Lung microvascular endothelial cell (primary cell): ENCODE measurements around the gene KCTD7. TPM values are rescaled to one million over a fixed set of nuclear protein-coding genes. Genes with fewer than 3 reads are reported as not detected.
"Not testable (repeated sequence)": the region's sequence is repeated elsewhere in the genome, so short reads cannot be mapped to it uniquely, and the experiment has no call there.

ENCODE experiments used
- DNase-seq, 2 donors: peaks; one replicate each; pipeline versions ENCODE4 v3.0.0 to v3.0.0-alpha.2; 2010; ENCODE audit warnings: low read depth in 2 of 2
- total RNA-seq: library from RNA; depleted of rRNA; stranded (reverse); fragments of >200 nt; gene quantifications from 2 replicates; pipeline ENCODE4 v1.2.1, GENCODE V29; 2014

The KCTD7 gene
- total RNA-seq, 1 donor from 2014 or later, result 6.3 TPM

DNA sequence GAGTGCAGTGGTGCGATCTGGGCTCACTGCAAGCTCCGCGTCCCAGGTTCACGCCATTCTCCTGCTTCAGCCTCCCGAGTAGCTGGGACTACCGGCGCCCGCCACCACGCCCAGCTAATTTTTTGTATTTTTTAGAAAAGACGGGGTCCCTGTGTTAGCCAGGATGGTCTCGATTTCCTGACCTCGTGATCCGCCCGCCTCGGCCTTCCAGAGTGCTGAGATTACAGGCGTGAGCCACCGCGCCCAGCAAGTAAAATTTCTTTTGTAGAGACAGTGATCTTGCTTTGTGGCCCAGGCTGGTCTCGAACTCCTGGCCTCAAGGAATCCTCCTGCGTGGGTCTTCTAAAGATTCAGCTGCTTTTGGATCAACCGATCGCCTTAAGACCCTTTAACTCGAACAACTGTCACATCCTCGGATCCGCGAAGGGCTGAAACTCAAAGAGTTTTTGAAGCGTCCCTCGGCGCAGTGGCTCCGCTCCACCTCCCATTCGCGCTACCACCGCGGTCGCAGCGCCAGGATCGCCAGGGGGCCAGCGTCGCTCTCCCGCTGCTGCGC lies 25.1 kb downstream of the KCTD7 start:
- DNase-seq, result not testable (repeated sequence)

DNA sequence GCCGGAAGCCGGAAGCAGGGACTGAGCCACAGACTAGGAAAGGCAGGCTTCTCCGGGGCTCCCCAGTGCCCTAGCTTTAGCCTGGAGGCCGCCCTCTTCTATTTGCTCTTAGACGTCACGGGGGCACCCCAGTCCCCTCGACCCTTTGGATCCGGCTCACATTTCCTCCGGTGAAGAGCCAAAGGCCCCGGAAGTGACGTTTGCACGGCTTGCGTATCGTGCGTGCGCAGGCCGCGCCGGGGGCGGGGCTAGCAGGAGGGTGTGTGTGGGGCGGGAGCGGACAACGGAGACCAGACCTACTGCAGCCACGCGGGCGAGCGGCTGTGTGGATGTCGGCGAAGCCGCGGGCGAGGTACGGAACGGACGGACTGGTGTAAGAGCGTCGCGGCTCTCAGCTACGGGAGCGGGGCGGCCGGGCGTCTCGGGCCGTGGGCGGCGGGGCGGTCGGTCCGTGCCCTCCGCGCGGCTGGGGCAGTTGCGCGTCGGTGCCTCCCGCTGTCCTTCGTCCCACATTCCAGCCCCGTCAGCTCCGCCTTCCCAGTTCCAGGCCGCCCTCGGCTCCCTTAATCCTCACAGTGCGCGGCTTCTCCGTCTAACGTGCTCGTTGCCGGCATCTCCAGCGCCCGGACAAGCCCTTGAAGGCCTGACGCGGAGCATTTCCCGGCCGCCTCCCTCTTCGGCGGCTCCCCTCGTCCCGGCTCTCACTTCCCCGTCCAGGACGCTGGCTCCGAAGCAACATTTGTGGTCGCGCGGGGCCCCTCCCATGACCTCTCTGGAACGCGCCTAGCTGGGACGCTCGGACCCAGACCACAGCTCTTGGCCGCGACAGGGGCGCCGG lies 25.8 kb downstream of the KCTD7 start:
- peak; percentile 98 to 99 for DNase-seq

DNA sequence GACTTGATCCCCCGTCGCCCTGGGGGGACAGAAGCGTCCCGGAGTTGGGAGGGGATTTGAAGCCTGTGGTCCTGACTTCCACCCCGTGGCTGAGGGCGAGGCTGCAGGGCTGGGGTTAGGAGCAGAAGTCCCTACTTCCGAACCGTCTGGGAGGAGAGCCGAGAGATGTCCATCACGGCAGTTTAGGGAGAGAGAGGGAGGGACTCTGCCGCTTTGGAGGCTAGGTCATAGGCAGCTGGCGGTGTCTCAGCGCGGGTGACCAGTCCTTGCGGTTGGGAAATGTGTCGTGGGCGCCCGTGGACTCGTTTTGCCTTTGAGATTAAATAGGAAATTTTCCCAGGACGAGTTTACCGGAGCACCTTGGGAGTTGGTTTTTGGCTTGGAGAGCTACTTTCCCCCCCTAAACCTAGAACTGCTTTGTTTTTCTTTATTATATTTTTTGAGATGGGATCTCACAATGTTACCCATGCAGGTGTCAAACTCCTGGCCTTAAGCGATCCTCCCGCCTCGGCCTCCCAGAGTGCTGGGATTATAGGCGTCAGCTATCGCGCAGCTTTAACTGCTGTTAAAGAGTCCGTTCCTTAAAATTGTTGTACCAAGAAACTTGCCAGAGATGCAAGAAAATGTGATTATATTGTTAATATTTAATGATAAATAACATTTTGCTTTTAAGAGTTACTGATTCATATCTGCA lies 26.6 kb downstream of the KCTD7 start:
- peak; percentile 49 to 52 for DNase-seq

DNA sequence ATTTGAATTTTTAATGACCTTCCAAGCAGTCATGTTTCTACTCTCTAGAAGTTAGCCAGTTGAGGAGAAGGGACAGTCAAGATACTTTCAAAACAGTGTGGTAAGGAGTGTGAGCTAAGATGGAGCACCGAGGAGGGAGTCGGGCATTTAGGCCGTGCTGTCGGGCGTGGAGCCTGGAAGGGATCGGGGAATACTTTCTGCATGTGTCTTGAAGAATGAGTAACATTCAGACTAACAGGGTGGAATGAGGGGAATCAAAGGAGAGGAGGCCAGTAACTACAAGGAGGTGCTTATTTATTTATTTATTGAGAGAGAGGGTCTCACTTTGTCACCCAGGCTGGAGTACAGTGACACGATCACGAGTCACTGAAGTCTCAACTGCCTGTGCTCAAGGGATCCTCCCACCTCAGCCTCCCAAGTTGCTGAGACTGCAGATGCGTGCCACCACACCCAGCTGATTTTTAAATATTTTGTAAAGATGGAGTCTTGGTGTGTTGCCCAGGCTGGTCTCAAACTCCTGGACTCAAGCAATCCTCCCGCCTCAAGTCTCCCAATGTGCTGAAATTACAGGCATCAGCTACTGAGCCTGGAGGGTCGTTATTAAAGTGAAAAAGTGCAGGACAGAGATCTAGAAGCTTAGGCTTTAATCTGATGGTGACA lies 27.3 kb downstream of the KCTD7 start:
- DNase-seq, result not testable (repeated sequence)

DNA sequence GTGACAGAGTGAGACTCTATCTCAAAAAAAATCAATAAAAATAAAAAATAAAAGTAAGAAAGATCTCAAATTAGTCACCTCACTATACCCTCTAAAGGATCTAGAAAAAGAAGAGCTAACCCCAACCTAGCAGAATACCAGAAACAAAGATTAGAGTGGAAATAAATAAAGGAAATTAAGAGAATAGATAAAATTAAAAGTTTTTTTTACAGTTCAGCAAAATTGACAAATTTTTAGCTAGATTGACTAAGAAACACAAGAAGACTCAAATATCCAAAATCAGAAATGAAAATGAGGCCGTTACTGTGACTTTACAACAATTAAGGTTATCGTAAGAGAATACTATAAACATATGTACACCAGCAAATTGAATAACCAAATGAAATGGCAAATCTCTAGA lies 29.1 kb downstream of the KCTD7 start:
- no peak for DNase-seq

DNA sequence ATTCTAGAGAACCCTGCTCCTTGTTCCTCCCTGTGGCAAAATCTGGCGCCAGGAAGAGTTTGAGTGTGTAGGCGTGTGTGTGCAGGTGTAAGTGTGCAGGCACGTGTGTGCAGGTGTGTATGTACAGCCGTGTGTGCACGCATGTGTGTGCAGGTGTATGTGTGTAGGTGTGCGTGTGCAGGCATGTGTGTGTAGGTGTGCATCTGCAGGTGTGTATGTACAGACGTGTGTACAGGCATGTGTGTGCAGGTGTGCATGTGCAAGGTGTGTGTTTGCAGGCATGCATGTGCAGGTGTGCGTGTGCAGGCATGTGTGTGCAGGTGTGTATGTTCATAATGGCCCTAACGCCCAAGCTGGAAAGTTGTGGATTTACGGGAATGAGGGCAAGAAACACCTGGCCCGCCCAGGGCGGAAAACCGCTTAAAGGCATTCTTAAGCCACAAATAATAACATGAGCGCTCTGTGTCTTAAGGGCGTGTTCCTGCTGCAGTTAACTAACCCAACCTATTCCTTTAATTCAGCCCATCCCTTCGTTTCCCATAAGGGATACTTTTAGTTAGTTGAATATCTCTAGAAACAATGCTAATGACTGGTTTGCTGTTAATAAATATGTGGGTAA lies 34.1 kb downstream of the KCTD7 start:
- DNase-seq, result no peak

DNA sequence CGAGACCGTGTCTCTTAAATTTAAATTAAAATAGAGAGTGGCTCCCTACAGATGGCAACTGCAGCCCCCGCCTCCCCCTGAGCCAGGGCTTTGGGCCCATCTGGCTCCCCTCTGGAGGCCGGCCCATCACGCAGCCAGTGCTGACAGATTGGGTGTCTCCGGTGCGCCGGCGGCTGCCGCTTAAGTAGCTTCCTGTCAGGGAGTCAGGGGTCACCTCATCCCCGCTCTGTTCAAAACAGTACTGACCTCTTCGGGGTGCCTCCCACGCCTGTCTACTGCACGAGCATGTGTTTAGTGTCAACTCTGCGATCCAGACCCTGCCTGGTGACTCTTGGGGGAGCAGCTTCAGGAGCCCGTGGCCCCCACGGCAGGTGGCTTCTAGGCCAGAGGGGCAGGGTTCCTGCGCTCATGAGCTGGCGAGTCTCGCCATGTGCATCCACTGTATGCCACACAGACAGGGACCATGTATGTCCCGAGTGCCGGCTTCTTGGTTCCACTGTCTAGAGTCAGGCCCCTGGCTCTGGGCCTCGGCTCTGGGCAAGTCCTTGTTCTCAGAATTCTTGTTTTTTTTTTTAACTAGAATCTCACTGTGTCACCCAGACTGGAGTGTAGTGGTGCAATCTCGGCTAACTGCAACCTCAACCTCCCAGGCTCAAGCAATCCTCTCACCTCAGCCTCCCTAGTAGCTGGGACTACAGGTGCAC lies 36.1 kb downstream of the KCTD7 start:
- peak; percentile 70 to 76 for DNase-seq

DNA sequence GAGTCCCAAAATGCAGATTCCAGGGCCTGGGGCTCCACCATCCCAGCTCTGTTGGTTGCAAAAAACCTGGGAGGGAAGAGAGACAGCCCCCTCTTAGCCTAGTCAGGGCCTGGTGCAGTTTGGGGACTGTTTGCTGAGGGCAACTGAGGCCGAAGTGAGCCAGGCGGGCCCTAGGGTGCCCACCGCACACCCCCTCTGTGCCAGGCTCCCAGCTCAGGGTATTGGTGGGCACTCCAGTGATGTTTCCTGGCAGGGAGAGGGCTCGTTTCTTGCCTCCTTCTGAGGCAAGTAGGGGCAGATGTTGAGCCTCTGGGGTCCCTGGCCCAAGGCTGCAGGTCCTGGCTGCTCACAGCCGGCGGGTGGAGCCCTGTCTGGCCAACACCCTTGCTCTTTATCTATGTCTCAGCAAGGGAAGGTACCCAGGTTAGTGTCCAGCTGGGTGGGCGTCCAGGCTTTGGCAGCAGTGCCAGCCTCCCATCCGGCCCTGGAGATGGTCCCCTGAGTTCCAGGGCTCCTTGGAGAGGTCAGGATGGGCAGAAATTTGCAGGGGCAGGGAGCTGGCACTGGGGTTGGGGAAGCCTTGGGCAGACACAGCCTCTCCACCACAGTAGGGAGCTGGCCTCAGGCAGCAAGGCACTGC lies 37.8 kb downstream of the KCTD7 start:
- DNase-seq, result no peak

DNA sequence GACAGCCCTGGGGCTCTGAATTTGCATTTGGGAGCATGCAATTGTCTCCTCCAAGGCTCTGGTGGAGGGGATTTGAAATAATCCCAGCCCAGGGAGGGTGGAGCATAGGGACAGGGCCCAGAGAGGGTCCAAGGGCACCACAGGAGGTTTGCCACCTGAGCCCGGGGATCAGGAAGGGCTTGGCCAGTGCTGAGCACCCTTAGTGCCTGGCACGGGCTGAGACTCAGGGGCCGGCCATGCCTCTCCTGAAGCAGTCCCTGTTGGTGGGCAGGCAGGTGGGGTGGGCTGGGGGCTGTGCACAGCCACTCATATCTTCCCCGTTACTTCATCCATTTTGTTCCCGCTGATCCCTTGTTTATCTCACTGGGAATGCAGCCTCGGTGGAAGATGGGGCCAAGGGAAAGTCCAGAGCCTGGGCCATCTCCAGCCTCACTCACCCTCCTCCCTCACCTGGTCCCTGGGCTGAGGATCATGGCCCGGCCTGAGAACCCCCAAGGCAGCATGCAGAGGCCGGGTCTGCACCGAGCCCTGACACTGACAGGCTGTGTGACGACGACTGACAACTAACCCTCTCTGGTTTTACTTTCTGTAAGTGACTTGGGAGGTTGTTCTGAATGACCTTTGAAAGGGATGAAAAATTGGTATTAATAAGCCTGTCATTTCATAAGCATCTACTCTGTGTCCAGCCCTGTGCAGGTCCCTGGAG lies 38.5 kb downstream of the KCTD7 start:
- DNase-seq, result no peak

DNA sequence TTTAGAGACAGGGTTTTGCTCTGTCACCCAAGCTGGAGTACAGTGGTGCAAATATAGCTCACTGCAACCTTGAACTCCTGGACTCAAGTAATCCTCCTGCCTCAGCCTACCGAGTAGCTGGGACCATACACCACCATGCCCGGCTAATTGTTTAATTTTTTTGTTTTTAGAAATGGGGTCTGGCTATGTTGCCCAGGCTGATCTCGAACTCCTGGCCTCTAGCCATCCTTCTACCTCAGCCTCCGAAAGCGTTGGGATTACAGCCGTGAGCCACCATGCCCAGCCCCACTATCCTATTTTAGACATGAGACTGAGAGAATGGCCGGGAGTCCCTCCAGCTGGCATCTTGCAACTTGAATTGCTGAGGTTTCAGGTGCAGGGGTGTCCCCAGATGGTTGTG lies 39.4 kb downstream of the KCTD7 start:
- DNase-seq, result no peak

DNA sequence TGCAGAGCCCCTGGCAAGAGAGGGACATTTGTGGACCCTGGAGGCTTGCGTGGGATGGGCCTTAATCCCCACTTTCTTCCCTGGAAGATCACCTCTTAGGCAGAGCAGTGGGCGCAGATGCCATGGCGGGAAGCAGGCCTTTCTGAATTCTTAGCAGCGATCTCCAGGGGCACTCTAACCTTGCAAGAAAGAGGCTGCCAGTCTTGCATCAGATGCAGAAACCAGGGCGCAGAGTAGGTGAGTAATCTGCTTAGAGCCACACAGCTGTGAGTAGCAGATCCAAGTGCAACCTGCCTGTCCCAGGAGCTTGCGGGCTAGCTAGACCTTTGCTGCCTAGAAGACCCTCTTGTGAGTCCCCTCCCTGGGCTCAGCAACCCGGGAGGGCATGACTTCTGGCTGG lies 40.0 kb downstream of the KCTD7 start:
- DNase-seq, result no peak

DNA sequence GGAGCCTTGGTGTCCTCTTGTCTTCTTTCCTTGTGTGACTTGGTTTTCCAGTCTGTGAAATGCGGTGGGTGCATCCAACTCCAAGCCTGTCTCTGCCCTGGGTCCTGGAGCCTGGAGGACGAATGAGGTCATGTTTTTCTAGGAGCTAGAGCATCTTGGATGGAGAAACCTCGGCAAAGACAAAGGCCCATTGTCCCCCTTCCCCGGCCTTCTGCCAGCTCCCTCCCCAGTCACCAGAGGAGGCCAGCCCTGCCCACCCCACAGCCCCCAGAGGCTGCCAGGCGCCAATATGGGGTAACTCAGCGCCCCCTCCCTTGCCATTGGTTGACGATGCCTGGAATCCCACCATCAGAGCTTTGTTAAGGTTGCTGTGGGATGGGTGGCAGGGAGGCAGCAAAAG lies 40.4 kb downstream of the KCTD7 start:
- DNase-seq, result no peak

DNA sequence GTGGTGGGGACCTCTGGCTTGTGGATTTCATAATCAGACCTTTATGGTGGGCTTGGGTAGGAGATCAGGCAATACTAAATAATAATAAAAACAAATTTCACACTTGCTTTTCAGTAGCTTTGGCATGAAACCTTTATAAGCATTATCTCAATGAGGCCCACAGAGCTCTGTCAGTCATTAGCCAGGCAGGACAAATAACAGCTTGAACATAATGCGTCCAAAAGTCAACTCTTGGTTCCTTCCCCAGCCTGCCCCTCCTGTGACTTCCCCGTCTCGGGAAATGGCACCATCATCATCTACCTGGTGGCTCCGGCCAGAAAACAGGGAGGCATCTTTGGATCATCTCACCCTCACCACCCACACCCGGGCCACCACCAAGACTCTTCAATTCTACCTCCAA lies 40.8 kb downstream of the KCTD7 start:
- DNase-seq, result no peak

DNA sequence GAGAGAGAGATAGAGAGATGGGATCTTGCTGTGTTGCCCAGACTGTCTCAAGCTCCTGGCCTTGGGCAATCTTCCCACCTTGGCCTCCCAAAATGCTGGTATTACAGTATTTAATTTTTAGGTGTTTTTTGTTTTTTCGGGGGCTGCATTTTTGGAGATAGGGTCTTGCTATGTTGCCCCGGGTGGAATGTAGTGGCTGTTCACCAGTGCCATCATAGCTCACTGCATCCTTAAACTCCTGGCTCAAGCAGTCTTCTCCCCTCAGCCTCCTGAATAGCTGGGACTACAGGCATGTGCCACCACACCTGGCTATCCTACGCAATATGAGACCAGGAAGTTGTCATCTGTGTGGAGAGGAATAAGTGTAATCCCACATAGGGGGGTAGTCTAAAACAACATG lies 42.4 kb downstream of the KCTD7 start:
- DNase-seq, result no peak

DNA sequence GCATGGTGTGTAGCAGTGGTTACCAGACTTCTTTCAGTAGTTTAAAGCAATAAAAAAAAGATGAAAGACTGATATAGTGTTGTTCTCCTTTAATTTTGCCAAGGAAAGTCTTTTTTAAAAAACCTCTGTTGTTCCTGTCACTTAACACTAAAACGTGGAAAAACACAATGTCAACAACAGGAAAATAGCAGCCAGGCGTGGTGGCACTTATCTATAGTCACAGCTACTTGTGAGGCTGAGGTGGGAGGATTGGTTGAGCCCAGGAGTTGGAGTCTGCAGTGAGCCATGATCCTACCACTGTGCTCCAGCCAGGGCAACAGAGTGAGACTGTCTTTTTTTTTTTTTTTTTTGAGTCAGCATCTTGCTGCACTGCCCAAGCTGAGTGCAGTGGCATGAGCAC lies 42.8 kb downstream of the KCTD7 start:
- DNase-seq, result not testable (repeated sequence)

DNA sequence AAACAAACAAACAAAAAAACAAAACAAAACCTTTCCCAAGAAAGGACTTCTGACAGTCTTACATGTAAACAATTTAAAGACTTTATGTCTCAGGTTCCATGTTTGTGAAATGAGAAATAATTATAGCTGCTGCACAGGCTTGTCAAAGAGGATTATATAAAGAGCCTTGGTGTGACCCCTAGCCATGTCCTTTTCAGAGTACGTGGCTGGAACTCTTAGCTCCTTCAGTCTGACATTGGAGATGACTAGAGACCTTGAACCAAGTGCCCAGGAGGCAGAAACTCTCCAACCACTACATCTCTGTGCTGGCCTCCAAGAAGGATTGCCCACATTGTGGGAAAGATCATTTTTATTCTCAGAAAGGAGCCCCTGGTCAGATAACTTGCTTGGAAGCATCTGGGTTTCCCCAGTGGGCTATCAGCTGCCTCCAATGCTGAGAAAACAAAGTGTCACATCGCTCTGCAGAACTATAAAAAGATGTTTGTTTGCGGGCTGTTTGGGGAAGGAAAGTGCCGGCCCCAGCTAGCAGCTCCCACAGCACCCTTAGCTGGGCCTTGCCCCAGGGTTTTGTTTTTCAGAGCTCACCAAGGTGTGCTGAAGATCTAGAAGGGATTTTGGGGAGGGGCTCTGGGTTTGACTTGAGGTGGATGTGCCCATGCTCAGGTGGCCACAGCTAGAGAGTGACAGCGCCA lies 43.9 kb downstream of the KCTD7 start:
- DNase-seq, result not testable (repeated sequence)

DNA sequence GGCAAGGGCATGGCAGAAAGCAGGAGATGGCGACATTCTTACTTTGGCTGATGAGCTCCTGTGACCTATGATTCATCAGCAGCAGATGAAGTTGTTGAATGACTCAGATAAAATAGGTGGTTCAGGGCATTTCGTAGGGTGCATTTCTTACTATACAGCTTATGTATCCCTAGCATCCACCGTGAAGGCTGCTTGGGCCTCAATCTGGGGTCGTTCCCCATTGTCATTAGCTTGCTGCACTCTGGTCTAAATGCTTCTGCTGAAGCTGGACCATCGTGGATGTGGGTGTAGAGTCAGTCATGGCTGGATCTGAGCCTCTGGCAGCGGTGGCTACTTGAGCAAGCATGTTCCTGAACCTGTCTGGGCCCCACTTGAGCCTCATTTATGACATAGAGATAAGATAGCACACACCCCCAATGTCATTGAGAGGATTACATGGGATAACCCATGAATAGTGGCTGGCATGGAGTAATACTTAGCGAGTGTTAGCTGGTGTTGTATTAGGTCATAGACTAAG lies 44.5 kb downstream of the KCTD7 start:
- not testable (repeated sequence) for DNase-seq

DNA sequence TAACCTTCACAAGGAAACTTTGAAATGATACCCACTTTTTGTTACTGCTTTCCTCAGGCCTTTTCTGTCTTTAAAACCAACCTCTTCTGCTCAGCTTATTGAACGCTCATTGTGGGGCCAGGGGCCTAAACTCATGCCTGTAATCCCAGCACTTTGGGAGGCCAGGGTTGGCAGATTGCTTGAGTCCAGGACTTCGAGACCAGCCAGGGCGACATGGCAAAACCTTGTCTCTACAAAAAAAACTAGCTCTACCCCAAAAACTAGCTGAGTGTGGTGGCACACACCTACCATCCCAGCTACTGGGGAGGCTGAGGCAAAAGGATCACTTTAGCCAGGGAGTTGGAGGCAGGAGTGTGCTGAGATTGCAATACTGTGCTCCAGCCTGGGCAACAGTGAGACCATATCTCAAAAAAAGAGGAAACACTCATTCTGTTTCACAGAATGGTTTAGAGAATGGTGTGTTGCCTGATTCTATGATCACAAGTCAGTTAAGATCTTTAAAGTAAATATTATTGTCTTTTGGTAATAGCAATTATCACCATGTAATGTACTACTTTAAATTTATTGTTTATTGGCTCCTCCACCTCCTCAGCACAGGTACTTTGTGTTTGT lies 51.1 kb downstream of the KCTD7 start:
- no peak for DNase-seq
